ENCODE data around the gene CADM4. TPM values are rescaled to one million over a fixed set of nuclear protein-coding genes. Genes with fewer than 3 reads are reported as not detected.
A peak's percentile ranks its signal among the peaks of the same experiment; 100 is the strongest.

CADM4 gene
- total and polyA plus RNA-seq, 9 of the 15 experiments (the other 6 are each of a cell fraction or from before 2014, with no cell fraction given) = 0.03 to 4.6 (median 1.3) TPM

- TF ChIP-seq DMBX1 (CRISPR knock-in tag; IDR thresholded peaks at IDR 0.05; ENCODE audit: borderline replicate concordance) (peak; percentile 39), SRSF1 (IDR thresholded peaks at IDR 0.05; ENCODE audit: low read depth, low read length) (no peak), THAP12 (CRISPR knock-in tag; IDR thresholded peaks at IDR 0.05) (peak; percentile 7; the same call in 1 of the 2 replicates), L3MBTL2 (IDR thresholded peaks at IDR 0.05) (0 out of 2 replicates have a peak, but pooled peaks have one; percentile 34), RREB1 (CRISPR knock-in tag; IDR thresholded peaks at IDR 0.05) (peak; percentile 89), MTA2 (IDR thresholded peaks at IDR 0.05; ENCODE audit: low read depth) (no peak), CHD1 (IDR thresholded peaks at IDR 0.05; ENCODE audit: low read length) (no peak), ZSCAN32 (CRISPR knock-in tag; IDR thresholded peaks at IDR 0.05) (0 out of 2 replicates have a peak, but pooled peaks have one; percentile 33), ZZZ3 (IDR thresholded peaks at IDR 0.05) (peak; percentile 85), ZNF277 (CRISPR knock-in tag; IDR thresholded peaks at IDR 0.05; ENCODE audit: borderline replicate concordance) (no peak), HDAC2 (IDR thresholded peaks at IDR 0.05) (peak; percentile 77)
- TF ChIP-seq, protein P1, sequence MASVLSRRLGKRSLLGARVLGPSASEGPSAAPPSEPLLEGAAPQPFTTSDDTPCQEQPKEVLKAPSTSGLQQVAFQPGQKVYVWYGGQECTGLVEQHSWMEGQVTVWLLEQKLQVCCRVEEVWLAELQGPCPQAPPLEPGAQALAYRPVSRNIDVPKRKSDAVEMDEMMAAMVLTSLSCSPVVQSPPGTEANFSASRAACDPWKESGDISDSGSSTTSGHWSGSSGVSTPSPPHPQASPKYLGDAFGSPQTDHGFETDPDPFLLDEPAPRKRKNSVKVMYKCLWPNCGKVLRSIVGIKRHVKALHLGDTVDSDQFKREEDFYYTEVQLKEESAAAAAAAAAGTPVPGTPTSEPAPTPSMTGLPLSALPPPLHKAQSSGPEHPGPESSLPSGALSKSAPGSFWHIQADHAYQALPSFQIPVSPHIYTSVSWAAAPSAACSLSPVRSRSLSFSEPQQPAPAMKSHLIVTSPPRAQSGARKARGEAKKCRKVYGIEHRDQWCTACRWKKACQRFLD (CRISPR knock-in tag; IDR thresholded peaks at IDR 0.05) = peak; percentile 75; the same call in 1 of the 2 replicates
- TF ChIP-seq, protein P2, sequence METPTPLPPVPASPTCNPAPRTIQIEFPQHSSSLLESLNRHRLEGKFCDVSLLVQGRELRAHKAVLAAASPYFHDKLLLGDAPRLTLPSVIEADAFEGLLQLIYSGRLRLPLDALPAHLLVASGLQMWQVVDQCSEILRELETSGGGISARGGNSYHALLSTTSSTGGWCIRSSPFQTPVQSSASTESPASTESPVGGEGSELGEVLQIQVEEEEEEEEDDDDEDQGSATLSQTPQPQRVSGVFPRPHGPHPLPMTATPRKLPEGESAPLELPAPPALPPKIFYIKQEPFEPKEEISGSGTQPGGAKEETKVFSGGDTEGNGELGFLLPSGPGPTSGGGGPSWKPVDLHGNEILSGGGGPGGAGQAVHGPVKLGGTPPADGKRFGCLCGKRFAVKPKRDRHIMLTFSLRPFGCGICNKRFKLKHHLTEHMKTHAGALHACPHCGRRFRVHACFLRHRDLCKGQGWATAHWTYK (CRISPR knock-in tag; IDR thresholded peaks at IDR 0.05) = peak; percentile 66; the same call in 1 of the 2 replicates
Measured at GRCh38 chr19:43595999-43596841, 43.4 kb downstream of the CADM4 start, which contains the start of the genes IRGQ and ZNF576 (continued).
